Activated naive CD4-positive, alpha-beta T cell treated with anti-CD3 and anti-CD28 coated beads, Interleukin-2, amount 50 U/mL, for 72 hours (primary cell): ENCODE results near the gene IRF8. TPM values are rescaled to one million over a fixed set of nuclear protein-coding genes. Genes with fewer than 3 reads are reported as not detected.
"Not testable (repeated sequence)": the region's sequence is repeated elsewhere in the genome, so short reads cannot be mapped to it uniquely, and the experiment has no call there.

Experiments
- ATAC-seq, 2 donors: fragments of 150-1000 bp; cut with Tn5 transposase; 2 replicates each; pipeline ENCODE4 v1.10.0; 2021; ENCODE audit warnings: mild to moderate bottlenecking in 2 of 2, moderate library complexity in 2 of 2
- DNase-seq, 2 donors: peaks; one replicate each; pipeline ENCODE4 v3.0.0; 2021 to 2022; ENCODE audit warnings: low spot score in 2 of 2
- H3K27ac Mint-ChIP-seq, 2 donors: one replicate each; pipeline ENCODE4 v1.8.0; 2022; ENCODE audit warnings: mild to moderate bottlenecking in 2 of 2, mixed read lengths in 2 of 2
- H3K36me3 Mint-ChIP-seq, 2 donors: one replicate each; pipeline ENCODE4 v1.8.0; 2022; ENCODE audit warnings: mixed read lengths in 2 of 2
- H3K9me3 Mint-ChIP-seq, 2 donors: one replicate each; pipeline ENCODE4 v1.8.0; 2022; ENCODE audit warnings: mixed read lengths in 2 of 2
- total RNA-seq, 2 donors: library from RNA; stranded (reverse); gene quantifications; one replicate each; pipeline ENCODE4 v1.2.3, GENCODE V29; 2022

The IRF8 gene, protein sequence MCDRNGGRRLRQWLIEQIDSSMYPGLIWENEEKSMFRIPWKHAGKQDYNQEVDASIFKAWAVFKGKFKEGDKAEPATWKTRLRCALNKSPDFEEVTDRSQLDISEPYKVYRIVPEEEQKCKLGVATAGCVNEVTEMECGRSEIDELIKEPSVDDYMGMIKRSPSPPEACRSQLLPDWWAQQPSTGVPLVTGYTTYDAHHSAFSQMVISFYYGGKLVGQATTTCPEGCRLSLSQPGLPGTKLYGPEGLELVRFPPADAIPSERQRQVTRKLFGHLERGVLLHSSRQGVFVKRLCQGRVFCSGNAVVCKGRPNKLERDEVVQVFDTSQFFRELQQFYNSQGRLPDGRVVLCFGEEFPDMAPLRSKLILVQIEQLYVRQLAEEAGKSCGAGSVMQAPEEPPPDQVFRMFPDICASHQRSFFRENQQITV
- total RNA-seq: 100 to 1,000 TPM; 150 to 184 TPM

DNA sequence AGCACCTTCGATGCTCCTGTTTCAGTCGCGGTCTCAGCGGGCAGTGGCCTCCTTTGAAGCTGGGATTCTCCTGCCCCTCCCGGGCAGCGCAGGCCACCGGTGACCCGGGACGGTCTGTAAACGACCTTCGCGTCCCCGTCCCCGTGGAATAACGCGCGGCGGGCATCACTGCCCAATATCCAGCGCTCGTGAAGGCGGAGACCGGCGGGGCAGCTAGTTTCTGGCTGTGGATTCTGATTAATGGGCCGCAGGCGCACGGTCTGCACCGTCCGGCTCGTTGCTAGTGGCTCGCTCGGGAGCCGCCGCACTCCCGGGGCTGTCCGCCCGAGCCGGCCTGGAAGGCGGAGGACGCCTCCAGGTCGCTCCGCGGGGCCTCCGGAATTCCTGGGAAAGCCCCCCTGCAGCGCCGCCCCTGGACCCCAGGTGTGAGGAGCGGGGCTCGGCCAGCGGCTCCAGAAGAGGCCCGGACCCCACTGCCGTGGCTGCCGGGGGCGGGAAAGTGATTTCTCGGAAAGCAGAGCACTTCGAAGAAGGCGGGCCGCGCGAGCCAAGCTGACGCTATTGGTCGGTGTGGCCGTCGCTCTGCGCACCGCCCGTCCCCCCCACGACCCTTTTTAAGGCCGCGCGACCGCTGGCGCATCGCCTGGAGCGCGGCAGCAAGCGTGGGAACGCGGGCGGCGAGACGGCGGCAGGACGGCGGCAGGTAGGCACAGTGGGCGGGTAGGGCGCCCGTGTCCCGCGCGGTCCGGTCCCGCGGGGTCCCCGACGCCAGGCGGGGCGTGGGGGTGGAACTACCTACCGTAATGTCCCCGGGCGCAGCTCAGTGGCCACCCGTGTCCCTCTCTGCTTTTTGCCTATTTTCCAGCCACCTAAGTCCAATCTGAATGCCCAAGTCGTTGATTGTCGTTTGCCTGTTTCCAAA is at the start of gene IRF8:
Gene IRF8 (plus strand): TSS at position 642 of the 922 bp plus-strand sequence. CDS start 3,854 bp downstream, outside the sequence.
- Mint-ChIP-seq H3K36me3 (peaks cover 50 to 52% of the 10 kb centered on the region in 2 donors), H3K27ac (peak within 1 kb of the TSS; percentile 92 to 98), H3K9me3 (no peaks in the 10 kb centered on the region)
- ATAC-seq (peak; percentile 78 to 86), DNase-seq (peak; percentile 85 to 94)

DNA sequence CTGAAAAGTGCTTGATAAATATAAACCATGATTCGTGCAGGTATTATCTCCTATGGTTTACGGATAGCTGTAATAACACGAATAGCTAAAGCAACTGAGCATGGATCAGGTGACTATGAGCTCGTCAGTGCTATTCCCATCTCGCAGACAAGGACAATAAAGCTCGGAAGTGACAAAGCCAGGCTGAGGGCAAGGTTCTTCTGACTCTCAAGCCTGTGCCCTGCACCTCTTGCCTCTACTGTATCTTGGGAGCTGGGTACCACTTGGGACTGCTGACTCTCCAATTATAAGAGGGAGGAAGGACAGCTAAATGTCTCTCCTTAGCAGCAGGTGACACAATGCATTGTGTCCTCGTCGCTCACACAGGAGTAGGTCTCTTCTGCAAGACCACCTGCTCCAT is 49.6 kb upstream of the IRF8 start:
- H3K36me3 Mint-ChIP-seq: no peaks in the 10 kb centered on the region
- no peaks in the 10 kb centered on the region for H3K9me3 Mint-ChIP-seq
- no peak overlapping the region for H3K27ac Mint-ChIP-seq
- DNase-seq (no peak), ATAC-seq (no peak)

DNA sequence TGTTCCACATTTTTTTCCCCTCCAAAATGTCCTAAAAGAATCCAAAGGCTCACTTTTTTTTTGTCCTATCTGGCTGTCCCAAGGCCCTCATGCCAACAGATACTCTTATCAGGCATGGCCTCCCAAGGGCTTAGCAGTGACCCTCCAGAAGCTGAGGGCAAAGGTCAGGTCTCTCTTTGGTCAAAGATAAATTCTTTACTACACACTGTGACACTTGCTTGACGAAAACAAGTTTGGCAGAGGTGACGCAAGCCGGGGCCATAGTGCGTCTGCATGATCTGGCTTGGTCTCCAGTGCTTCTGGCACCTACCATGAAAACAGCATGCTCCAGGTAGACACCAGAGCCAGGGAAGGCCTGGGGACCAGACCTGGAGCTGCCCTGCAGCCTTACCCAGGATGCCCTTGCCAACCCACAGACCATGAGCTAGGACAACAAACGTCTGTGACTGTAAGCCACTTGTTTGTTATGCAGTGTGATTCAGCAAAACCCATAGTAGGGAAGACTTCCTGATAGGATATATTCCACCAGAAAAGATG is 48.5 kb upstream of the IRF8 start:
- Mint-ChIP-seq H3K36me3 (no peaks in the 10 kb centered on the region), H3K9me3 (no peaks in the 10 kb centered on the region), H3K27ac (no peak overlapping the region)
- DNase-seq (no peak), ATAC-seq (no peak)

DNA sequence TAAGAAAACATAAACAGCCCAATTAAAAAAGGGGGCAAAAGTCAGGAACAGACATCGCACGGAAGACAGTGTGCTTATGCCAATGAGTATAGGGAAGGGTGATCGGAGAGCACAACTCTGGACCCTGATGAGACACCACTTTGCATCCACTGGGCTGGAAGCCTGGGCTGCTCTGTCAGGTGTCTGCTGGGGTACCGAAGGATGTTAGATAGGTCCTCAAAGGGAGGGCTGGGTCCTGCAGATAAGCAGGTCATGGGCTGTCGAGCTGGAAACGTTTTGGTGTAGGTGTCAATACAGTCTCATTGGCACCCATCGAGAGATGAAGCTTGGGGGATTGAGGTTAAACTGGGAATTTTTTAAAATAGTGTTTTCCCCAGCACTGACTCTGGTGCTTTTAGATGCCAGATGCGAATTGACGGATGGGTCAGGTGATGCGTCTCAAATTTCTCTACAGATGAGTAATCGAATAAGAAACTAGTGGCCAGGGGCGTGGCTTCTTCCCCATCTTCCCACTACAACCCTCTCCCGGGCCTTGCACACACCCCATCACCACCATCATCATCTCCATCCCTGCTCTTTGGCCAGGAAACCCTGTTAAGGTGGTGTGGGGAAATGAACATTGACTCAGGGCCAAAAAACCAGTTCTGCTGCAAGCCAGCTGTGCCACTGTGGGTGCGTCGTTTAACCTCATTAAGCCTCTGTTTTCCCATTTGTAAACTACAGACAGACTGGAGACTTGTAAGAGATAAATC is 47.8 kb upstream of the IRF8 start:
- no peak for ATAC-seq
- H3K36me3 Mint-ChIP-seq: peaks cover 0 to 6% of the 10 kb centered on the region in 2 donors
- H3K9me3 Mint-ChIP-seq: peaks cover 0 to 6% of the 10 kb centered on the region in 2 donors
- DNase-seq: no peak
- no peak overlapping the region for H3K27ac Mint-ChIP-seq

DNA sequence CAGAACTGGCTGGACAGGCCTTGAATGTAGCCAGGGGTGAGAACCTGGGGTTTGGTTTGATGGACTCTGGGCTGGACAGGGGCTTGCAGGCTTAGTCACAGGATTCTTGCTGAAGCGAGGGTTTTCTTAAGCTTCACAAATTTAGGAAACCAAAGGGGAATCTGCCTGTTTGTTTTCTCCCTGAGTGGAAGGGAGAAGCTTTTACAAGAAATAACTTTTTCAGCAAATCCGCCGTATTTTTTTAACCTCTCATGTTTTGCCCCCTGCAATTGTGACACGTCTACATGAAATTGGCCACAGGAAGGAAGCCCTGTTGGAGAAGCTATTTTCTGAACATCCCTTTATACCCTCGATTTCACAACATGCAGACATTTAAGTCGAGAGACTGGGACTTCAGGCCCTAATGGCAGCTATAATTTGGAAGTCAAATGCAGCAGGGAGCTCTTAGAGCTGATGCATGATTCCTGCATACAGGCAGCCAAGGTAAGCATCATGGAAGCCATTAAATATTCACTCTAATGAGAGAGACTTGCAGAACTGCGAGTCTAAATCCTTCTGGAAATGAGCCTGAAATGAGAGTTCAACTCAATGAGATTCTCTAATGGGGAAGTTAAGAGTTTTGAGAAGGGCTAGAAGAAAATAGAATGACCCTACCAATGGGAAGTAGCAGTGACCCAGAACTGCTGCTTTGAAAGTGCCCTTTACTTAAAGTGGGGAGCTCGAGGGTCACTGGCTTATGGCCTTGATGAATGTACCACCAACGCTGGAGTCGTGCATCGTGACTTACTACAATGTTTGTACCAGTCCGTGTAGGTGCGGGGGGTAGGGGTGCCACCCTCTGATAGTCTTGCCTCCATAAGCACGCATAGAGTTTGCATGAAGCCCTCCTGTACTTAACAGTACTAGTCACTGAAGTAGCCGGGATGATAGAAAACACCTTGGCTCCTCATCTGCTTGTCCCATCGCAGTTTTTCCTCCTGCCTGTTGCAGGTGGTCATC is 45.1 kb upstream of the IRF8 start:
- H3K27ac Mint-ChIP-seq: no peak overlapping the region
- H3K9me3 Mint-ChIP-seq: peaks cover 0 to 6% of the 10 kb centered on the region in 2 donors
- ATAC-seq: no peak
- DNase-seq: no peak
- peaks cover 0 to 6% of the 10 kb centered on the region in 2 donors for H3K36me3 Mint-ChIP-seq

DNA sequence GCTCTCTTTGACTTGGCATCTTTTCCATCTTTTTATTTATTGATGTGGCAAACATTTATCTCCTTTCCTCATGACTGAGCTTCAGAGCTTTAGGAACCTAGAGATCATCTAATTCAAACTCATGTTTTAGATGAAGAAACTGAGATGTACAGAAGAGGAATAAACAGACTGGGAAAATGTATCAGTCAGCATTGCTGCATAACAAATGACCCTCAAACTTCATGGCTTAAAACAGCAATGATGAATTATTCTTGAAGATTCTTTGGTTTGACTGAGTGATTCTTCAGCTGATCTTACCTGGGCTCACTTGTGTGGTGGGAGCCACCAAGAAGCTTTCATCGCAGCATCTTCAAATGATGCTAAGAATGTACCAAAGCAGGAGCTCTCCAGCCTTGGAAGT is 44.0 kb upstream of the IRF8 start:
- H3K36me3 Mint-ChIP-seq: peaks cover 0 to 6% of the 10 kb centered on the region in 2 donors
- H3K27ac Mint-ChIP-seq: no peak overlapping the region
- peaks cover 0 to 6% of the 10 kb centered on the region in 2 donors for H3K9me3 Mint-ChIP-seq
- no peak for DNase-seq
- no peak for ATAC-seq

- no peak for ATAC-seq
- H3K36me3 Mint-ChIP-seq: peaks cover 0 to 6% of the 10 kb centered on the region in 2 donors
- peak overlapping the region in 1 of 2 donors; percentile 29 for H3K27ac Mint-ChIP-seq
- peaks cover 0 to 6% of the 10 kb centered on the region in 2 donors for H3K9me3 Mint-ChIP-seq
- DNase-seq: no peak
Observed at GRCh38 chr16:85856079-85856478, 42.9 kb upstream of the IRF8 start.

DNA sequence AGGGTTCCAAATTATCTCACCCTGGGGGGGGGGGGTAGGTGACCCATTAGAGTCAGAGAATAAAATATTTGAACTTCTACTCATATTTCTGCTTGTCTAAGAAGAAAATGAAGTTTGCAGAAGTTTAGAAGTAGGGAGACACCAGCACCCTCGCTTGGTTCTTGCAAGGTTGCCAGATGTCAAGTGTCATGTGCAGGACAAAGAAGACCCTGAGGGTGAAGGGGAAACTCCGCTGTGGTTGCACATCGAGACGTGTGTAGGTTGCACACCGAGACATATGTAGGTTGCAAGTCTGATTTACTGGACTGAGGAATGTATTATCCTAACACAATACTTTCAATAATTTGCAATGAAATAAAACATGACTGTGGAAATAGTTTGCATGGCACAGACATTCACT is 42.4 kb upstream of the IRF8 start:
- ATAC-seq (no peak), DNase-seq (no peak)
- Mint-ChIP-seq H3K36me3 (peaks cover 0 to 6% of the 10 kb centered on the region in 2 donors), H3K27ac (no peak overlapping the region), H3K9me3 (peaks cover 0 to 6% of the 10 kb centered on the region in 2 donors)

DNA sequence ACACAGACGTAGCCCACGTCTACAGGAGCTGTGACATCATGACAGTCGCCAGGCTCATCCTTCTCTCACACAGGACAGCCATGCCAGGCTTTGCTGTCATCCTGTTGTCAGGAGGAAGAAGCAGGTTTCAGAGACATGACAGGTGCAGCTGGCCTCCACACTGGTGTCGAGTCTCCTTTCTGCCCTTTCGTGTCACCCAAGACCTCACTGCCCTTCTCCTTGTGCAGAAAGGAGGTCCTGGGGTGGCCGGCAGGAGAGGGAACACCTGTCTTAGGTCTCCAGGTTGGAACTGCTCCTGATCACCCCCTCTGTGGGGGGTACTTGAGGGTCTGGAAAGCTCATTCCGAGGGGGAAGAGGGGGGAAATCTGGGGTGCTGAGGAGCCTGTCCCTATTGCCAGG is 41.6 kb upstream of the IRF8 start:
- Mint-ChIP-seq H3K9me3 (peaks cover 0 to 6% of the 10 kb centered on the region in 2 donors), H3K27ac (no peak overlapping the region), H3K36me3 (peaks cover 0 to 6% of the 10 kb centered on the region in 2 donors)
- peak in 1 of 2 donors; percentile 43 for DNase-seq
- ATAC-seq: no peak

DNA sequence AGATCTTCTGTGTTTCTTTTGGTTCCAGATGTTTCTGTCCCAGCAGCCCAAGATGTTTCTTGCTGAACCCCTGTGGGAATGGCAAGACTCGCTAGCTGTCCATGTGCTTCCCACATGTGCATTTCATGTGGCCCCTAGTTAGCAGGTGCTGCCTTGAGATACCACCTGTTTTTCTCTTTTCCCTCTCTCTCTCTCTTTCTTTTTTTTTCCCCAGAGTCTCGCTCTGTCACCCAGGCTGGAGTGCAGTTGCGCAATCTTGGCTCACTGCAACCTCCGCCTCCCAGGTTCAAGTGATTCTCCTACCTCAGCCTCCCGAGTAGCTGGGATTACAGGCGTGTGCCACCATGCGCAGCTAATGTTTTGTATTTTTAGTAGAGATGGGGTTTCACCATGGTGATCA is 40.4 kb upstream of the IRF8 start:
- not testable (repeated sequence) for H3K9me3 Mint-ChIP-seq, DNase-seq, H3K36me3 Mint-ChIP-seq, ATAC-seq
- peak overlapping the region in 1 of 2 donors; percentile 18 for H3K27ac Mint-ChIP-seq

DNA sequence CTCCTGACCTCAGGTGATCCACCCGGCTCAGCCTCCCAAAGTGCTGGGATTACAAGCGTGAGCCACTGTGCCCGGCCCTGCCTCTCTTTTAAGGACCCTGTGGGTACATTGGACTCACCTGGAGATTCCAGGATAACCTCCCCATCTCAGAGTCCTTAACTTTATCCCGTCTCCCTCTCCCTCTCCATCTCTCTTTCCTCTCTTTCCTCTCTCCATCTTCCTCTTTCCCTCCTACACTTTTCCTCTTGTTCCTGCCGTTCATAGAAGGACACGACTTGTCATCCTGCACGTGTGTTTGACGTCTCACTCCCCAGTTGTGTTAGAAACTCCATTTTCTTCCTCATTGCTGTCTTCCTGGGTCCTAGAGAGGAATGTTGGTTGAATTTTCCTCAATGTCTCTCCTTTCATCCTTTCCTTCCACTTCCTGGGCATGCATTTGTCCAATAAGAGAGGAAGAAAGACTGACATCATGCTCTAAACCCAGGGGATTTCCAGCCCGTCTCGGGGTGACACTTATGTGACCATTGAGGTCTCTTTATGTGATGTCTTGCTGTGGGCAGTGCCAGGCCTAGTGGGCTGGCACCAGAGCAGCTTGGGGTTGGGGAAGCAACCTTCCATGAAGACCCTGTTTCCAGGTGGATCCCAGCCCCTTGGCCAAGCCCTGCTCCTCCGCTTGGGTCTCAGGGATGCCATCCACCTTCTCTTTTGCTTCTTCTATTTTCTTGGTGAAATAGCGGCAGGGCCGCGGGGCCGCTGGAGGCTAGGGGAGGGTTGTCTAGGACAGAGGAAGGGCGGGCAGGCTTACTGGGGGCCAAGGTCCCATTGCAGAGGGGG is 39.8 kb upstream of the IRF8 start:
- DNase-seq (no peak), ATAC-seq (no peak)
- peaks cover 0 to 10% of the 10 kb centered on the region in 2 donors for H3K9me3 Mint-ChIP-seq
- H3K27ac Mint-ChIP-seq: peak overlapping the region in 1 of 2 donors; percentile 18
- peaks cover 0 to 9% of the 10 kb centered on the region in 2 donors for H3K36me3 Mint-ChIP-seq

DNA sequence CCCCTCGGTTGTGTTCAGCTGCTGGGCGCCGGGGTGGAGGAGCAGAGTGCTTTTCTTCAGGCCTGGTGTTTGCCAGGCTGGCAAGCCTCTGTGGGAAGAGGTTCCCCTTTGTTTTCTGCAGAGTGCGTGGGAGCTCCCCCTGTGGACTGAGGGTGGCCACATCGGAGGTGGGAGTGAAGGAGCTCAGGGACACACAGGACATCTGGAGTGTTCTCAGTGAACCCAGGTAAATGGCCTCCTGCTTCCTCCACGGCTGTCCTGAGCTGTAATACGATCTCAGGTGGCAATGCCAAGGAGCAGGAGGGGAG is 39.2 kb upstream of the IRF8 start:
- Mint-ChIP-seq H3K36me3 (peaks cover 0 to 13% of the 10 kb centered on the region in 2 donors), H3K9me3 (peaks cover 0 to 12% of the 10 kb centered on the region in 2 donors), H3K27ac (no peak overlapping the region)
- DNase-seq (peak in 1 of 2 donors; percentile 38), ATAC-seq (no peak)

GRCh38 chr16:85860413-85861094 is 38.4 kb upstream of the IRF8 start:
- DNase-seq (no peak), ATAC-seq (peak; percentile 74 to 87)
- Mint-ChIP-seq H3K36me3 (peaks cover 0 to 12% of the 10 kb centered on the region in 2 donors), H3K27ac (peak overlapping the region in 1 of 2 donors; percentile 88), H3K9me3 (peaks cover 0 to 10% of the 10 kb centered on the region in 2 donors)
